Measurements from ENCODE around the gene PGF.

GRCh38 chr14:74906925-74907521 lies 48.4 kb downstream of the PGF start:
- TF ChIP-seq CTCF (IDR thresholded peaks at IDR 0.05) (peak in 3 of 5 experiments; percentile 12 to 29 (median 18)), EP300 (IDR thresholded peaks at IDR 0.05; ENCODE audit: low read depth) (no peak)

All from transverse colon (tissue), 3 donors.